ENCODE measurements around the gene CELF2.
"Not testable (repeated sequence)": the region's sequence is repeated elsewhere in the genome, so short reads cannot be mapped to it uniquely, and the experiment has no call there.

Gene CELF2

GRCh38 chr10:11331046-11331577 lies 313.4 kb downstream of the CELF2 start:
- DNase-seq: no peak

DNA sequence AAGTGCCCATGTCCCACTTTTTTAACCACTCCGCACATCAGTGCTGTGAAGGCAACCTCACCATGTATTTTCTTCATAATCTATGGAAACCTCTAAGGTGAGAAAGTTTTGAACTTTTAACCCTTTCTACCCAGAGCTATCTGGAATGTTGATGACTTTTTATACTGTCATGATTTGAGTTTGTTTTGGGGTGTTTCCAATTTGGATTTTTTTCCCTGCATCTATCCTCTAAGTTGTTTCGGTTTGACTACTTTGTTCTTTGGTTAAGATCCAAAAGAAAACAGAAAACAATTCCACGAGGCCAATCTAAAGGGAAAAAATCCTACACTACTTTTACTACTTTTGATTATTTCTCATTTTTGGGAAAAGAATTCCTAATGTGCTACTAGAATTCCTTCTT lies 314.1 kb downstream of the CELF2 start:
- peak; percentile 68 for DNase-seq

- DNase-seq: no peak
Observed at GRCh38 chr10:11332846-11333245, 315.2 kb downstream of the CELF2 start.

- DNase-seq: no peak
Observed at GRCh38 chr10:11334436-11334835, 316.8 kb downstream of the CELF2 start.

- DNase-seq: peak; percentile 15
Observed at GRCh38 chr10:11335167-11335652, 317.5 kb downstream of the CELF2 start.

DNA sequence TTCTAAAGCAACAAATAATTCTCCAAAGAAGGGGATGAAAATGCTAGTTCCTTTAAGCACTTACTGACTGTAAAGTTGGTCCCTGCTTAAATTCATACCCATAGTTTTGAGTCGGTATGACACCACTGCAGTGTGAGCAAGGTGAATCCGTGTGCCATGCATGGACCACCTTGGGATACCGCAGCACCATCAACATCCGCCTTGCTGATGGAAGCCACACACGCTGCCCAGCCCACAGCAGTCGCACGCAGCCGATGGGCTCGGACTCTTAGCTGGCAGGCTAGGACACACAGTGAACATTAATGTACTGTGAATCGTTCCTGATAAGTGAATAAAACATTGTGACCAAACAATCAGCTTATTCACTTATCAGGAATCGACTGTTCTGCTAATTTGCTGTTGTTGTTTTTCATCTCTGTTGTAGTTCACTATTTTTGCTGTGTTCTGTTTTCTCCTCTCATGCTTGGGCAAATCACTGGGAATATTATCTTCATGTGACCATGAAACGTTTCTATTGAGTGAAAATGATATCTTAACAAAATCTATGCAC lies 318.3 kb downstream of the CELF2 start:
- DNase-seq: no peak

GRCh38 chr10:11336722-11337162 lies 319.1 kb downstream of the CELF2 start:
- DNase-seq: no peak

DNA sequence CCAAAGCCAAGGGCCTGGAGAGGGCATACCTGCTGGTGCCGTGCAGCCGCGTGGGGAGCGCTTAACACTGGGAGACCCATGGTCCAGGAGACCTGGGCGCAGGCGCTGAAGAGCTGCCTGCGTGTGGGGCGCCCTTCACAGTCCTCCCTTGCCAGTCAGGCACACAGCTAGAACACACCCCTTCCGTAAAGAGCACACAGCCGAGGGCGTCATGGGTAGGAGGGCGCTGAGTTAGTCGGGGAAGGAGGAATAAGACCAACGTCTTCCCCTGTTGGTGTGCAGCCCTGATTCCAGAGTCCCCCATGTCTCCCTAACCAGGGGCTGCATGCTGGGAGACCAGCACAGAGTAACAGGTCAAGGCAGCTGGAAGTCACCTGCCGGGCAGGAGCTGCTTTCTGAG lies 319.8 kb downstream of the CELF2 start:
- DNase-seq: no peak

GRCh38 chr10:11338160-11338844 lies 320.6 kb downstream of the CELF2 start:
- no peak for DNase-seq

- DNase-seq: no peak
Observed at GRCh38 chr10:11339013-11339412, 321.3 kb downstream of the CELF2 start.

DNA sequence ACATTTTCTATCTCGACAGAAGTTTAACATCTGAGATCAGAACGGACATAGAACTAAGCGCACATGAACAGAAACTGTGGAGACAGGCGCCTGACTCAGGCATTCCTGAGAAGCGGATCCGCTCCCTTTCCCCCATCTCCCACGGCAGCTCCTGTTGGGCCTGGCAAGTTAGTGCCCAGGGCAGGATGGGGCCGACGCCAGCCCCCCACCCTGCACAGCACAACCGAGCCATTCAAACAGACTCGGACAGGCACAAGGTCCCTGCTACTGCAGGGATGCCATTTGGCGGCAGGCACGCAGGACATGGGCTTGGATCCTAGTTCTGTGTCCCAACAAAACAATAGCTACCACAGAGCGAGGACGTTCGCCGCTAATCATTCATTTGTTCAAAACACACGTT lies 322.0 kb downstream of the CELF2 start:
- no peak for DNase-seq

- no peak for DNase-seq
Observed at GRCh38 chr10:11341283-11341960, 323.8 kb downstream of the CELF2 start.

GRCh38 chr10:11344081-11344480 lies 326.4 kb downstream of the CELF2 start:
- DNase-seq: no peak

GRCh38 chr10:11344550-11344949 lies 326.9 kb downstream of the CELF2 start:
- DNase-seq: no peak

GRCh38 chr10:11345224-11346054 lies 327.8 kb downstream of the CELF2 start:
- DNase-seq: peak; percentile 18

- not testable (repeated sequence) for DNase-seq
Observed at GRCh38 chr10:11347580-11347979, 329.9 kb downstream of the CELF2 start.

GRCh38 chr10:11351801-11352200 lies 334.1 kb downstream of the CELF2 start:
- DNase-seq: no peak

DNA sequence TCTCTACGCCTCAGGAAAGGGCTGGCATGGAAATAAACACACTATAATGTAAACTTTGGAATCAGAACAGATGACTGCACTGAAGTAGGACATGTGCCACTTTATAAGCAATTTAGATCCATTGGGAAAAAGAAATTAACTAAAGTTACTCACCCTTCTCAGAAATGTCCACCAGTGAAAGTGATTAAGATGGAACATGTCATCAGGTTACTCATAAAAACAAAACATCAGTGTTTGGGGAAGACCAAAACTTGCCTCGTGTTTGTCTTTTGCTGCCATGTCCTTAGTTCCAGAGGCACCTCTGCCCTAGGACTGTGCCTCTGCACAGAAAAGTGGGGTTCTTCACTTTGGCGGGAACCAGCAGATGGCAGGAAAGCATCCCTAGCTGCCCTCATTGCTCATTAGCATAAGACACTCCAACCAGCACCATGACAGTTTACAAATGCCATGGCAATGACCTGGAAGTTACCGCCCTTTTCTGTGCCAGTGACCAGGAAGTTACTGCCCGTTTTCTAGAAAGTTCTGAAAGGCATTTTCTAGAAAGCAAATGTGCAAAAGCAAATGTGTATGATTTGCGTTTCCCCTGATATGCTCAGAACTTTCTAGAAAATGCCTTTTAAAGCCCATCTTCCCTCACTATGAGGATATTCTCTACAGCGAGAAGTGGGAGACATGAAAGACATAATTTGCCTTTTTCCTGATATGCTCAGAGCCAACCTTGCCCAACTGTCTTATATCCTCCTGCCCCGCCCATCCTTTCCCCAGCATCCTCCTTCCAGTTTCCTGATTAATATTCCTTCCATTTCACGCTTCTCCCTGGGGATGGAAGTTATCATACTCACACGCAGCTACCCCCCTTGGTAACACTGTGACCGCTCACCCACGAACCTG lies 335.6 kb downstream of the CELF2 start:
- no peak for DNase-seq

DNA sequence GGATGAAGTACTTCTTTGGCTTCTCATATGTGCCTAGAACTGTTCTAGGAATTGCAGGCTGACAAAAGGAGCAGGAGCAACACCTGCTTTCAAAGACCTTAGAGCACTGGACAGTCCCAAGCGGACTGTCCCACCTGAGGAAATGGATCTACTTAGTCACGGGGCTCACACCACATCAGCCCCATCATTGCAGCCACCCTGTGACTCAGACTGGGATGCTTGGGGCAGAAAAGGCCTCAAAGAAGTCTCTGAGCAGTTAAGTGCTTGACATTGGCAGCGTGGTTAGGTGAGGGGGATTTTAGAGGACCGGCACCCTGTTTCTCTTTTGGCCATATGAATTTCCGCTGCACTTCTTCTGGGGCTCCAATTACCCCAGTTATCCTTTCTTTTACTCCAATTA lies 337.2 kb downstream of the CELF2 start:
- no peak for DNase-seq

- DNase-seq: no peak
Observed at GRCh38 chr10:11355592-11355991, 337.9 kb downstream of the CELF2 start.

DNA sequence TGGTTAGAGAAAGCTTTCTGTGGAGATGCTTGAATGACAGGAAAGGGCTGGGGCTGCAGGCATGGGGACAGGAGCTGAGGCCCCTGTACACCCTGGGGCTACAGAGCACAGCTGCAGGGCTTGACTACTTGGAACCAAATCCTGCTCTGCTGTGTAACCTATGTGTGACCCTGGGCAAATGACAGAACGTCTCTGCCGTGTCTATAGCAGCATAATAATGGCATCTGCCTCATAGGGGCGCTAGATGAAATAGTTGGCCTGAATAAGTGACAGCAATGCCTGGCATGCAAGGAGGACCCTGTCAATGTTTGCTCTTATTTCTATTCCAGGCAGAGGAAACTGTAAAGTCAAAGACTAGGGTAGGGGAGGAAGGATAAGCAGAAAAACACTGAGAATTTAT lies 339.8 kb downstream of the CELF2 start:
- DNase-seq: no peak

GRCh38 chr10:11358011-11358410 lies 340.3 kb downstream of the CELF2 start:
- no peak for DNase-seq
